Osteocyte (in vitro differentiated cells): ENCODE measurements around the gene ACTR3. TPM values are rescaled to one million over a fixed set of nuclear protein-coding genes. Genes with fewer than 3 reads are reported as not detected.

Source experiments
- DNase-seq: peaks from one replicate; pipeline ENCODE4 v3.0.0; 2021; ENCODE audit warnings: mixed read lengths; ENCODE audit not compliant: unreplicated experiment; ENCODE audit errors: extremely low spot score
- H3K27ac Mint-ChIP-seq: one replicate; pipeline ENCODE4 v1.8.0; 2021; ENCODE audit warnings: mild to moderate bottlenecking, mixed read lengths; ENCODE audit not compliant: unreplicated experiment
- H3K27me3 Mint-ChIP-seq: one replicate; pipeline ENCODE4 v1.8.0; 2021; ENCODE audit warnings: mixed read lengths; ENCODE audit not compliant: unreplicated experiment
- H3K36me3 Mint-ChIP-seq: one replicate; pipeline ENCODE4 v1.8.0; 2021; ENCODE audit warnings: mixed read lengths; ENCODE audit not compliant: unreplicated experiment
- H3K4me1 Mint-ChIP-seq: one replicate; pipeline ENCODE4 v1.8.0; 2021; ENCODE audit warnings: mixed read lengths; ENCODE audit not compliant: unreplicated experiment
- H3K4me3 Mint-ChIP-seq: one replicate; pipeline ENCODE4 v1.8.0; 2021; ENCODE audit warnings: mild to moderate bottlenecking, moderate library complexity, mixed read lengths; ENCODE audit not compliant: unreplicated experiment
- H3K9me3 Mint-ChIP-seq: one replicate; pipeline ENCODE4 v1.8.0; 2021; ENCODE audit warnings: mixed read lengths; ENCODE audit not compliant: unreplicated experiment
- total RNA-seq: library from RNA; stranded (reverse); gene quantifications from 2 replicates; pipeline ENCODE4 v1.2.1, GENCODE V29; 2021
- TF ChIP-seq, protein P1 (sequence below): fragments of 200-600 bp; sonication (generic); IDR thresholded peaks from 2 replicates; pipeline ENCODE4 v1.5.0; 2021; ENCODE audit warnings: antibody characterized with exemption, mild to moderate bottlenecking, moderate library complexity

Gene ACTR3
- total RNA-seq, 1 donor from 2014 or later: 255 TPM

DNA sequence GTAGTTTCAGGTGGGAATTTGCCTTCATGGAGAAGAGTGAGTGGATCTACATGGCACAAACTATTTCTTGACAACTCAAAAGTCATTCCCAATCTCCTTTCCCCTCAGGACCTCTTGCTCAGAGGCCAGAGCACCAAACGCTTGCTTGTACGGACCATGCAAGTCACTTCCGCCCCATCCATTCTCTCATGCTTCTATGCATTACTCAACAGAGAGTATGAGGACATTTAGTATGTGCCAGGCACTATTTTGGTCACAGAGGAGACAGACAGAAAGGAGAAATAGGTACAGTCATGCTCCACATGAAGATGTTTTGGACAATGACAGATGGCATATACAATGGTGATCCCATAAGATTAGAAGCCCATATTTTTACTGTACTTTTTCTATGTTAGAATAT lies 117.5 kb downstream of the ACTR3 start:
- Mint-ChIP-seq H3K27me3 (peaks cover 6% of the 10 kb centered on the region), H3K27ac (no peak overlapping the region), H3K4me1 (no peaks in the 10 kb centered on the region), H3K4me3 (no peak overlapping the region), H3K9me3 (no peaks in the 10 kb centered on the region), H3K36me3 (no peaks in the 10 kb centered on the region)
- no peak for DNase-seq
- TF ChIP-seq, protein P1, sequence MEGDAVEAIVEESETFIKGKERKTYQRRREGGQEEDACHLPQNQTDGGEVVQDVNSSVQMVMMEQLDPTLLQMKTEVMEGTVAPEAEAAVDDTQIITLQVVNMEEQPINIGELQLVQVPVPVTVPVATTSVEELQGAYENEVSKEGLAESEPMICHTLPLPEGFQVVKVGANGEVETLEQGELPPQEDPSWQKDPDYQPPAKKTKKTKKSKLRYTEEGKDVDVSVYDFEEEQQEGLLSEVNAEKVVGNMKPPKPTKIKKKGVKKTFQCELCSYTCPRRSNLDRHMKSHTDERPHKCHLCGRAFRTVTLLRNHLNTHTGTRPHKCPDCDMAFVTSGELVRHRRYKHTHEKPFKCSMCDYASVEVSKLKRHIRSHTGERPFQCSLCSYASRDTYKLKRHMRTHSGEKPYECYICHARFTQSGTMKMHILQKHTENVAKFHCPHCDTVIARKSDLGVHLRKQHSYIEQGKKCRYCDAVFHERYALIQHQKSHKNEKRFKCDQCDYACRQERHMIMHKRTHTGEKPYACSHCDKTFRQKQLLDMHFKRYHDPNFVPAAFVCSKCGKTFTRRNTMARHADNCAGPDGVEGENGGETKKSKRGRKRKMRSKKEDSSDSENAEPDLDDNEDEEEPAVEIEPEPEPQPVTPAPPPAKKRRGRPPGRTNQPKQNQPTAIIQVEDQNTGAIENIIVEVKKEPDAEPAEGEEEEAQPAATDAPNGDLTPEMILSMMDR: no peak

- no peak overlapping the region for H3K27ac Mint-ChIP-seq
- no peaks in the 10 kb centered on the region for H3K36me3 Mint-ChIP-seq
- no peaks in the 10 kb centered on the region for H3K4me1 Mint-ChIP-seq
- H3K27me3 Mint-ChIP-seq: peaks cover 6% of the 10 kb centered on the region
- no peak for DNase-seq
- H3K4me3 Mint-ChIP-seq: no peak overlapping the region
- TF ChIP-seq, protein P1: no peak
- no peaks in the 10 kb centered on the region for H3K9me3 Mint-ChIP-seq
Measured at GRCh38 chr2:114008720-114009119, 118.8 kb downstream of the ACTR3 start.

GRCh38 chr2:114009205-114009944 lies 119.5 kb downstream of the ACTR3 start:
- TF ChIP-seq, protein P1: no peak
- Mint-ChIP-seq H3K4me3 (no peak overlapping the region), H3K27ac (no peak overlapping the region), H3K9me3 (no peaks in the 10 kb centered on the region), H3K36me3 (no peaks in the 10 kb centered on the region), H3K27me3 (peaks cover 6% of the 10 kb centered on the region), H3K4me1 (no peaks in the 10 kb centered on the region)
- no peak for DNase-seq

- TF ChIP-seq, protein P1: no peak
- Mint-ChIP-seq H3K27ac (no peak overlapping the region), H3K4me3 (no peak overlapping the region), H3K9me3 (no peaks in the 10 kb centered on the region), H3K36me3 (no peaks in the 10 kb centered on the region), H3K27me3 (peaks cover 6% of the 10 kb centered on the region), H3K4me1 (no peaks in the 10 kb centered on the region)
- no peak for DNase-seq
Measured at GRCh38 chr2:114010001-114010400, 120.1 kb downstream of the ACTR3 start.

- Mint-ChIP-seq H3K36me3 (no peaks in the 10 kb centered on the region), H3K27ac (no peak overlapping the region), H3K27me3 (peaks cover 12% of the 10 kb centered on the region), H3K4me1 (no peaks in the 10 kb centered on the region), H3K4me3 (no peak overlapping the region), H3K9me3 (no peaks in the 10 kb centered on the region)
- DNase-seq: no peak
- TF ChIP-seq, protein P1: no peak
Measured at GRCh38 chr2:114011713-114012112, 121.8 kb downstream of the ACTR3 start.

Other genes starting within 250 kb of the ACTR3 start
- 83.4 and 89.0 TPM in 2 replicates for gene SLC35F5, start 133.4 kb upstream of the ACTR3 start, total RNA-seq